Measurements from ENCODE around the gene HSF4.

HSF4 gene

GRCh38 chr16:67167588-67167987, 3.0 kb downstream of the HSF4 start:
- FAIRE-seq: no peak

GRCh38 chr16:67169011-67169451, 4.5 kb downstream of the HSF4 start:
- no peak for FAIRE-seq

DNA sequence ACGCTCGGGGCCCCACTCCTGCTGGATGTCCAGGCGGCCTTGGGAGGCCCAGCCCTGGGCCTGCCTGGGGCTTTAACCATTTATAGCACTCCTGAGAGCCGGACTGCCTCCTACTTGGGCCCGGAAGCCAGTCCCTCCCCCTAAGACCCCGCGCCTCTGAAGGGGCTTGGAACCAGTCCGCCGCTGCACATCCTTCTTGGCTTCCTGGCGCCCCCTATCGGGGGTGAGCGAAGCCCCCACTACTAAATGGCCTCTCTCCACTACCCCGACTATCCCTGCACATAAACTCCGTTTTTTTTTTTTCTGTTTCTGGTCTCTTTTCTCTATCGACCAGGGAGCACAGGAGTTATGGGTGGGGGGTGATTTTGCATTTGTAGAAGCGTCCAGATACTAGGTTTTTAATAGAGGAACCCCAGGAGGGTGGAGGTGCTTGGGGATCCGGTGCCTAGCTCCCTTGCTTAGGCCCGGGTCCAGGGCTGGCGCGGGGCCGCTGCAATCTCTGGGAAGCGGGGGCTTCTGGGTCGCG, 5.2 kb downstream of the HSF4 start:
- FAIRE-seq: no peak

DNA sequence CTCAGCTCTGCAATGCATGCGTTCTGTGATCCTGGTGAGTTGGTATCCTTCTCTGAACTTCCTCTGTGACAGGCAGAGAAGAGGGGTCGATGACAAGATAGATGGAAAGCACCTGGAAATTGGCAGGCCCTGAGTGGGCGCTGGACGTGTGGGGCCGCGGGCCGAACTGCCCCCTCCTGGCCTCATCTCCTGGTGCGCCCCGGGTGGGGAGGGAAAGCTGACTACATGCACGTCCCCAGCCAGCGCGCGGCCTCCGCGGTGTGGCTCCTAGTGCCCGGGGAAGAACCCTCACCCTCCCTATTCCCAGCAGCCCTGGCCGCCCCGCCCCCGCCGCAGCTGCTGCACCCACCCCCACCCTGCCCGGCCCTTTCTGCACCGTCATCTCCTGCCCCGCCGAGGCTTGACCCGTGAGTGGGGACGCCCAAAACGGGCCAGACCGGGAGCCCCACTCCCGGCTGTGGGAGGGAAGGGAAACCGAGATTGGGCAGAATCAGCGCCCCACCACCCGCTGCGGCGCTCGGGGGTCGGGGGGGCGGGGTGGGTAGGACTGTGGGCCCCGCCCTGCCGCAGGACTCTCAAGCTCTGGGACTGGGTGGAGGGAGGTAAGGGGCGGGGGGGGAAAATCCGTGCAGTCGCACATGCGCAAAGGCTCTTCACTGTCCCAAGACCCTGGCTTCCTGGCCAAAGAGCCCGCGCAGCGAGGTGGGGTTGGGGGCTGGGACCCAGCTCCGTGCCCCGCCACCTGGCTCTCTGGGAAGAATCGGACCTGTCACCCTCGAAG, 5.8 kb downstream of the HSF4 start, which contains the start of gene NOL3:
Gene NOL3, plus strand, starts transcription at position 371 of the 781 bp plus-strand sequence.
- no peak for FAIRE-seq

DNA sequence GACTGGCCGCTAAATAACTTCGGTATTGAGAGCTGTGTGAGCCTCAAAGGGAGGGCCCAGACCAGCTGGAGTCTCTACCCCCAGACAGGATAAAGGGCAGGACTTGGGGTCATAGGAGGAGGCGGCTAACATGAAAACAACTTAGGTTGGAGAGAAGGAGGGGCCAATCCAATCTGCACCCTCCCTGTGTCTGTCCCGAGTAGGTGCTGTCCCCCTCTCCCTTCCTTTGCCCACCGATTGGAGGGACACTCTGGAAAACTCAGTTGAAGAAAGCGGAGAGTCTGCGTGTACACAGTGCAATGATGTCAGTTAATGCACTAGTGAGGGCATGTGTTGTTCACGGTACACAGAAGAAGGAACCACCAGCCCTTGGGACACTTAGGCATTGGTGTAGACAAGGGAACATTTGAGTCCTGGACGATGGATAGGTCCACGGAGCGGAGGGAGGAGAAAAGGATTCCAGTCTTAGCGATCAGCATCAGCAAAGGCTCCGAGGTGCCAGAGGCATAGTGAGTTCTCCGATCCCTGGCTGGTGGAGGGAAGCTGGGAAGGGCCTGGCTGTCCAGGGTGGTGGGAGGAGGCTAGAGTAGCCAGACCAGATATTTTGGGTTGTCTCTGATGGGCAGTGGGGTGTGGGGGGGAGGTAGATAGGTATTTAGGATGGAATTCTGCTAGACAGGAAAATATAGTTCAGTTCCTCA, 6.6 kb downstream of the HSF4 start:
- FAIRE-seq: no peak

GRCh38 chr16:67173323-67173722, 8.8 kb downstream of the HSF4 start:
- FAIRE-seq: no peak

DNA sequence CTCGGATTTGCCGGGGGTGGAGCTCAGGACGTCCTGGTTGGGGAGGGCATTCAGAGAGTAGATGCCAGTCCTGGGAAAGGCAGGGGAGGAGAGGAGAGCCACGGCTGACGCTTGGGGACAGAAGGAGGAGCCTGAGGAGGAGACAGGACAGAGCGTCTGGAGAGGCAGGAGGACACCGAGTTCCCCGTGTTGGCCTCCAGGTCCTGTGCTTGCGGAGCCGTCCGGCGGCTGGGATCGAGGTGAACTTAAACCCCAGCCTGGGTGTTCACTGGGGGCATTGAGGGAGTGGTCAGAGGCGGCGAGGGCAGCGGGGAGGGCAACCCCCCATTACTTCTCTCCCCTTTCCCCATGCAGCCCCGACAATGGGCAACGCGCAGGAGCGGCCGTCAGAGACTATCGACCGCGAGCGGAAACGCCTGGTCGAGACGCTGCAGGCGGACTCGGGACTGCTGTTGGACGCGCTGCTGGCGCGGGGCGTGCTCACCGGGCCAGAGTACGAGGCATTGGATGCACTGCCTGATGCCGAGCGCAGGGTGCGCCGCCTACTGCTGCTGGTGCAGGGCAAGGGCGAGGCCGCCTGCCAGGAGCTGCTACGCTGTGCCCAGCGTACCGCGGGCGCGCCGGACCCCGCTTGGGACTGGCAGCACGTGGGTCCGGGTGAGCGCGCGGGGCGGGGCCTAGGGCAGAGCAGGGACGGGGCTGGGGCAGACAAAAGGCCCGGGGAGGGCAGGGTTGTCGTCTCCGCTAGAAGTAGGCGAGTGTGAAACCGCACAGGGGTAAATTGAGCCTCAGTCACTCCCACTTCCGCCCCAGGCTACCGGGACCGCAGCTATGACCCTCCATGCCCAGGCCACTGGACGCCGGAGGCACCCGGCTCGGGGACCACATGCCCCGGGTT, 9.5 kb downstream of the HSF4 start:
- no peak for FAIRE-seq

DNA sequence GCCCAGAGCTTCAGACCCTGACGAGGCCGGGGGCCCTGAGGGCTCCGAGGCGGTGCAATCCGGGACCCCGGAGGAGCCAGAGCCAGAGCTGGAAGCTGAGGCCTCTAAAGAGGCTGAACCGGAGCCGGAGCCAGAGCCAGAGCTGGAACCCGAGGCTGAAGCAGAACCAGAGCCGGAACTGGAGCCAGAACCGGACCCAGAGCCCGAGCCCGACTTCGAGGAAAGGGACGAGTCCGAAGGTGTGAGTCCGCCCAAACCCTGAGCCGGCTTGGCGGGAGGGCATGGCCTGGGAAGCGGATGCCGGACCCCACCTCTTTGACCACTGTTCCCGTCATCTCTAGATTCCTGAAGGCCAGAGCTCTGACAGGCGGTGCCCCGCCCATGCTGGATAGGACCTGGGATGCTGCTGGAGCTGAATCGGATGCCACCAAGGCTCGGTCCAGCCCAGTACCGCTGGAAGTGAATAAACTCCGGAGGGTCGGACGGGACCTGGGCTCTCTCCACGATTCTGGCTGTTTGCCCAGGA, 10.2 kb downstream of the HSF4 start:
- no peak for FAIRE-seq

GRCh38 chr16:67176662-67177061, 12.1 kb downstream of the HSF4 start:
- no peak for FAIRE-seq

DNA sequence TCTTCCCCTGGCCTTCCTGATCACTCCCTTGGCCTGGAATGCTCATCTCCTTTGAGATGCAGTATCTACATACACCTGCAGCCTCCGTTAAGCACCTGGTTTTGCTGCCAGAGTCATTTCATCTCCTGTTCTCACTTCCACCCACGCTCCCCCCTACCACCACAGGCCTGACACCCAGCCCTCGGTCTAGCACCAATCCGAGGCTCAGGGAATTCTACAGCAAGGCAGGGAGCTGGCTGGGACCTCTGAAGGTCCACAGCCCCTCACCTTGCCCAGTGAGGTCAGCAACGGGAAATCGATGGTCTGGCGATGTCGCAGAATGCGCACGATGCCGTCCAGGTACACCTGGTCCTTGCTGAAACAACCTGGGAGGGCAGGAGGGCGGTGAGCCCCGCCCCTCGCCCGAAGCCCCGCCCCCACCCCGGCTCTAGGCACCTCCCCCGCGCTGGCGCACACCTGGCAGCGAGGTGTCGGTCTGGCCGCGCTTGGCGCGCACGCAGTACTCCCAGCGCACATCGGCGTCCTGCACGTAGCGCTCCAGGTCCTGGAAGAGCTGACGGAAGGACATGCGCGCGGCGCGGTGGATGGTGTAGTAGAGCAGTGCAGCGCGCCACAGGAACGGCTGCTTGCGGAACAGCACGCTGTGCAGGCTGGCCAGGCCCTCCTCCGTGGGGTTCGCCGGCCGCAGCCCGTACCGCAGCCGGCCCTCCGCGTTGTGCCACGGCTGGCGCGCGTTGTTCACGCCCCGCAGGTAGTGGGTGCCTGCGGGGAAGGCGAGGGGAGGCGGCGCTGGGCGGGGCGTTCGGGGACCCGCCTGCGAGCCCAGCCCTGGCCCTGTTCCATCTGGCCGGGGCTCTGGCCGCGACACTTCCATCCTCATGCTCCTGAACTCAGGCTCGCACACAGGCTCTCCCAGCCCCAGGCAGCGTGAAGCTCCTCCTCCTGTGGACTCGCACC, 13.5 kb downstream of the HSF4 start:
- FAIRE-seq: no peak

DNA sequence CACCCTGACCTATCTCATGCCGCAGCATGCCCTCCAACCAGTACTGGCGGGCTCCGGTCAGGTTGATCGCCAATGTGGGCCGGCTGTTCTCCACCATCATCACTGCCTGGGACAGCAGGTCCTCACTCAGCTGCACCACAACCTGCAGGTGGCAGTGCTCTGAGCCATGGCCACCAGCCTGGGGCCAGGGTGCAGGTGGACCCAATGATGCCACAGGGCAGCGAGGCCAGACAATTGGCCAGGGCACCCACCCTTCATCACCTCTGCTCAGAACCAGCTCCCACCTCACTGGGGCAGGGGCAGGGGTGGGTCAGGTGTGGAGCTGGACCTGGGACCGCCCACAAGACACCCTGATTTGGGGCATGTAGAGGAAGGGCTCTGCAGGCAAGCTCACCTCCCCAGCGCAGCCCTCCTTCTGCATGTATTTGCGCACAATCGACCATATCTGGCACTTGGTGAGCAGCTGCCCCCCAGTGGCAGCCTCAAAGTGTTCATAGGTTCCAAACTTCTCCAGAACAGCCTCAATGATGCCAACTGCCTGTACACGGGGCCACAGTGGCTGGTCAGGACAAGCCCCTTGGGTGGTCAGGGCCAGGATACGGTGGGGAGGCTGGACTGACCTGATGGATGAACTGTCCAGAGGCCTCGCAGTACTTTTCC, 15.0 kb downstream of the HSF4 start:
- no peak for FAIRE-seq

- no peak for FAIRE-seq
Measured at GRCh38 chr16:67180166-67180565, 15.6 kb downstream of the HSF4 start.

DNA sequence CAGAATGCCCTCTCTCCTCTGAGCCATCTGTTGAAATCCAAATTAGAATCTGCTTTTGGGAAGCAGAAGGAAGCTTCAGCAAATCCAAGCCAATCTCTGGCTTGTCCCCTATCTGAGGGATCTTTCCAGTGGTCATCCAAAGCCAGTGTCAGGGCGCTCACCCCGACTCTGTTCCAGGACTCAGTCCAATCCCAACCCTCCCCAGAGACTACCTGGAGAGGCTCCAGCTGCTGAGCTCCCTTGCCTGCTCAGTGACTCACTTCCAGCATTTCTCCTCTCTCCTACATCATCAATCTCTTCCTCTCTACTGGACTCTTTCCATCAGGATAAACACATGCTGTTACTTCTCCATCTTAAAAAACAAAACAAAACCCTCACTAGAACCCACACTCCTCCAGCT, 16.8 kb downstream of the HSF4 start:
- no peak for FAIRE-seq

DNA sequence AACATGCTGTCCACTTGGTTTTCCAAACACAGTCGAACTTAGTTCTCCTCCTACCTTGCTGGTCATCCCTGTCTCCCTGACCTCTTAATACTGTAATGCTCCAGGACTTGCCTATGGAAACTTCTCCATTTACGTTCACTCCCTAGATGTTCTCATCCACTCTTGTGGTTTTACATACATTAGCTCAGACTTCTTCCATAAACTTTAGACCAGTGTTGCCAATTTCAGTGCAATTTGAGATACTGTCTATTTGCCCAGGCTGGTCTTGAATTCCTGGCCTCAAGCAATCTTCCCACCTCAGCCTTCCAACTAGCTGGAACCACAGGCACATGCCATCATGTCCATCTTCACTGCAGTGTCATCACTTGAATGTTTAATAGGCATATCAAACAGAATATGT, 17.7 kb downstream of the HSF4 start:
- no peak for FAIRE-seq

DNA sequence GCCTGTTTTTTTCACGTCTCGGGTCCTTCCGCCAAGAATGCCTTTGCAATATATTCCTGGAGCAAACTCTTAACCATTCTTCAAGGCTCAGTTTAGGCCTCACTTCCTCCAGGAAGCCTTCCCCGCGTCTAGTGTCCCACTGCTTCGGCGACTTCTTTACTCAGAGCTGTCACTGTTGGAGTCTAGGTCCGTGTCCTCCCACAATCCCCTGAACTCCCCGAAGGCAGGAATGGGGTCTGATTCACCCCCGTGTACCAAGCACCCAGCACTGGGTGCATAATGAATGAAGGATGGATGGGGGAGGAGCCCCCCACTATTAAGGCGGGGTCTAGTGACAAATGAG, 18.7 kb downstream of the HSF4 start:
- FAIRE-seq: no peak

GRCh38 chr16:67183627-67184452, 19.3 kb downstream of the HSF4 start, which contains the start of gene MATCAP1:
Gene MATCAP1, minus strand, starts transcription at chr16:67183963. Its CDS starts 3,353 bp downstream, at chr16:67180610.
- peak; percentile 95 for FAIRE-seq

DNA sequence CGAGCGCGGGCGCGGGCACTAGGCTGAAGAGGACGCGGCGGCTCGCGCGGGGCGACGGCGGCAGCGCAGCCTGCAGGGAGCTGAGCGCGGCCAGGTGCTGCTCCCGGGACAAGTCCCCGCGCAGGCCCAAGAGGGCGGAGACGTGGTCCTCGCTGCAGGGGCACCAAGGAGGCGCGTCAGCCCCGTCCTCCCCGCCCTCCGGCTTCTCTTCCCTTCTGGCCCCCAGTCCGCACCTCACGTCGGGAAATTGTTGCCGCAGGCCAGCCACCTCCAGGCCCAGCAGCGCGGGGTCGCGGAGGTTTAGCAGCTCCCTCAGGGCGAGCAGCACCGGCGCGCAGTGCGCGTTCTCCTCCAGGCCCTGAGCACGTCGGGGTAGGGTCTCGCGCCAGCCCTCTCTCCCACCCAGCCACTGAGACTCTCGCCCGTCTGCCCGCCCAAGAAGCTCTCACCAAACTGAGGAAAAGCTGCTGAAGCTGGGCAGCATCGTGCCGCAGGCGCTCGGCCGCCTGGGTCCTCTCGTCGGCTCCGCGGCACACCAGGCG, 20.0 kb downstream of the HSF4 start:
- no peak for FAIRE-seq

- FAIRE-seq: no peak
Measured at GRCh38 chr16:67184995-67185650, 20.6 kb downstream of the HSF4 start.

GRCh38 chr16:67185651-67186134, 21.1 kb downstream of the HSF4 start:
- no peak for FAIRE-seq
